ENCODE data around the gene CHAC1. TPM values are rescaled to one million over a fixed set of nuclear protein-coding genes. Genes with fewer than 3 reads are reported as not detected.

CHAC1 gene
- polyA plus RNA-seq, 1 donor from 2014 or later = 3.6 TPM

DNA sequence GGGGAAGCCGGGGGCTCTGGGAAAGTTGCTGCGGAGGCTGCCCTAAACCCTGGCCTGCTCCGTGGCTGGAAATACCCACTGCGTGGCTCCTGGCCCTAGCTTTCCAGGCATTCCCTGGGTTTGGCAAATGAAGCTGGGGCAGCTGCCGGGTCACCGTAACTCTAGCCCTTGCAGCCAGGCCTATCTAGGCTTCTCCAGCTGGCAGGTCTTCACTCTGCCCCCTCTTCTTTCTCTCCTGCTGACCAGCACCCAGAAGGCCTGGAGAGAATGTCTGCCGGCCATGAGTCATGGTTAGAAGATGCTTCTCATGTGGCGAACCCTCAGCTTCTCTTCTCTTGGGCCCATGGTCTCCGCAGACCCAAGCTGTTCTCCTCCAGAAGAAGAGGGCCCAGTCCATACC is 29.7 kb upstream of the CHAC1 start:
- no peak overlapping the region for H2AFZ ChIP-seq (ENCODE audit: low read depth, low read length)
- H3K27me3 ChIP-seq (ENCODE audit: insufficient read depth, low read depth, low read length) = peaks cover 61% of the 10 kb centered on the region
- no peak for TF ChIP-seq POLR2AphosphoS5 (IDR thresholded peaks at IDR 0.05)
- TF ChIP-seq EP300 (conservative IDR thresholded peaks at IDR 0.05; ENCODE audit: poor library complexity, severe bottlenecking) = no peak
- TF ChIP-seq, protein P1, sequence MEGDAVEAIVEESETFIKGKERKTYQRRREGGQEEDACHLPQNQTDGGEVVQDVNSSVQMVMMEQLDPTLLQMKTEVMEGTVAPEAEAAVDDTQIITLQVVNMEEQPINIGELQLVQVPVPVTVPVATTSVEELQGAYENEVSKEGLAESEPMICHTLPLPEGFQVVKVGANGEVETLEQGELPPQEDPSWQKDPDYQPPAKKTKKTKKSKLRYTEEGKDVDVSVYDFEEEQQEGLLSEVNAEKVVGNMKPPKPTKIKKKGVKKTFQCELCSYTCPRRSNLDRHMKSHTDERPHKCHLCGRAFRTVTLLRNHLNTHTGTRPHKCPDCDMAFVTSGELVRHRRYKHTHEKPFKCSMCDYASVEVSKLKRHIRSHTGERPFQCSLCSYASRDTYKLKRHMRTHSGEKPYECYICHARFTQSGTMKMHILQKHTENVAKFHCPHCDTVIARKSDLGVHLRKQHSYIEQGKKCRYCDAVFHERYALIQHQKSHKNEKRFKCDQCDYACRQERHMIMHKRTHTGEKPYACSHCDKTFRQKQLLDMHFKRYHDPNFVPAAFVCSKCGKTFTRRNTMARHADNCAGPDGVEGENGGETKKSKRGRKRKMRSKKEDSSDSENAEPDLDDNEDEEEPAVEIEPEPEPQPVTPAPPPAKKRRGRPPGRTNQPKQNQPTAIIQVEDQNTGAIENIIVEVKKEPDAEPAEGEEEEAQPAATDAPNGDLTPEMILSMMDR (IDR thresholded peaks at IDR 0.05; ENCODE audit: poor library complexity, severe bottlenecking) = no peak
- no peak for TF ChIP-seq SMC3 (conservative IDR thresholded peaks at IDR 0.05; ENCODE audit: poor library complexity)
- TF ChIP-seq, protein P2, sequence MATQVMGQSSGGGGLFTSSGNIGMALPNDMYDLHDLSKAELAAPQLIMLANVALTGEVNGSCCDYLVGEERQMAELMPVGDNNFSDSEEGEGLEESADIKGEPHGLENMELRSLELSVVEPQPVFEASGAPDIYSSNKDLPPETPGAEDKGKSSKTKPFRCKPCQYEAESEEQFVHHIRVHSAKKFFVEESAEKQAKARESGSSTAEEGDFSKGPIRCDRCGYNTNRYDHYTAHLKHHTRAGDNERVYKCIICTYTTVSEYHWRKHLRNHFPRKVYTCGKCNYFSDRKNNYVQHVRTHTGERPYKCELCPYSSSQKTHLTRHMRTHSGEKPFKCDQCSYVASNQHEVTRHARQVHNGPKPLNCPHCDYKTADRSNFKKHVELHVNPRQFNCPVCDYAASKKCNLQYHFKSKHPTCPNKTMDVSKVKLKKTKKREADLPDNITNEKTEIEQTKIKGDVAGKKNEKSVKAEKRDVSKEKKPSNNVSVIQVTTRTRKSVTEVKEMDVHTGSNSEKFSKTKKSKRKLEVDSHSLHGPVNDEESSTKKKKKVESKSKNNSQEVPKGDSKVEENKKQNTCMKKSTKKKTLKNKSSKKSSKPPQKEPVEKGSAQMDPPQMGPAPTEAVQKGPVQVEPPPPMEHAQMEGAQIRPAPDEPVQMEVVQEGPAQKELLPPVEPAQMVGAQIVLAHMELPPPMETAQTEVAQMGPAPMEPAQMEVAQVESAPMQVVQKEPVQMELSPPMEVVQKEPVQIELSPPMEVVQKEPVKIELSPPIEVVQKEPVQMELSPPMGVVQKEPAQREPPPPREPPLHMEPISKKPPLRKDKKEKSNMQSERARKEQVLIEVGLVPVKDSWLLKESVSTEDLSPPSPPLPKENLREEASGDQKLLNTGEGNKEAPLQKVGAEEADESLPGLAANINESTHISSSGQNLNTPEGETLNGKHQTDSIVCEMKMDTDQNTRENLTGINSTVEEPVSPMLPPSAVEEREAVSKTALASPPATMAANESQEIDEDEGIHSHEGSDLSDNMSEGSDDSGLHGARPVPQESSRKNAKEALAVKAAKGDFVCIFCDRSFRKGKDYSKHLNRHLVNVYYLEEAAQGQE (IDR thresholded peaks at IDR 0.05; ENCODE audit: borderline replicate concordance) = no peak
- no peak for TF ChIP-seq RAD21 (conservative IDR thresholded peaks at IDR 0.05)
- TF ChIP-seq MXI1 (conservative IDR thresholded peaks at IDR 0.05; ENCODE audit: poor library complexity, severe bottlenecking) = no peak
- no peak for TF ChIP-seq TAF1 (IDR thresholded peaks at IDR 0.05; ENCODE audit: low read depth)
- no peak for TF ChIP-seq EZH2 (IDR thresholded peaks at IDR 0.05; ENCODE audit: borderline replicate concordance, insufficient read depth, low read length, poor library complexity, severe bottlenecking)

DNA sequence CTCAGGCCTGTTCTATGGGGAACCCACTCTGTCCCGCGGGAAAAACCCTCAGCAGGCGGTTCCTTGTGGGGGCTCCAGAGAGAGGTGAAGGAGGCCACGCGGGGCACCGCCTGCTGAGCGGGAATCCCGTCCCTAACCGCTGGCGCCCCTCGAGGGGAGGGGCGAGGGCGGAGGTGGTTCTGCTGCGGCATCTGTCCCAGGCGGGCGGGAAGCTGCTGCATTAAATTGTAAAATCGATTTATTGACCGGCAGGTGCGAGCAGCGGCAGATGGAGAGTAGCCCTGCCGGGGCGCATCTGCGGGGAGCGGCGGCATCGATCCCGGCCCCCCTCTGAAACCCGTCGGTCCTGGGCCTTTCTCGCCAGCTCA is 27.8 kb upstream of the CHAC1 start:
- no peak for TF ChIP-seq SMC3 (conservative IDR thresholded peaks at IDR 0.05; ENCODE audit: poor library complexity)
- no peak for TF ChIP-seq RAD21 (conservative IDR thresholded peaks at IDR 0.05)
- TF ChIP-seq EZH2 (IDR thresholded peaks at IDR 0.05; ENCODE audit: borderline replicate concordance, insufficient read depth, low read length, poor library complexity, severe bottlenecking) = no peak
- TF ChIP-seq, protein P1 (IDR thresholded peaks at IDR 0.05; ENCODE audit: poor library complexity, severe bottlenecking) = no peak
- TF ChIP-seq, protein P2 (IDR thresholded peaks at IDR 0.05; ENCODE audit: borderline replicate concordance) = no peak
- TF ChIP-seq MXI1 (conservative IDR thresholded peaks at IDR 0.05; ENCODE audit: poor library complexity, severe bottlenecking) = no peak
- no peak for TF ChIP-seq POLR2AphosphoS5 (IDR thresholded peaks at IDR 0.05)
- Histone ChIP-seq H4K20me1 (ENCODE audit: insufficient read depth) (no peaks in the 10 kb centered on the region), H3K9me2 (ENCODE audit: insufficient read depth, low read length) (no peaks in the 10 kb centered on the region), H3F3A (ENCODE audit: insufficient read depth, low read length, poor library complexity, severe bottlenecking) (peaks cover 3% of the 10 kb centered on the region), H3K27ac (ENCODE audit: low read length) (no peak overlapping the region), H3K9me3 (ENCODE audit: low read length) (no peaks in the 10 kb centered on the region), H3K79me2 (replicated peaks; ENCODE audit: insufficient read depth, low read length) (no peaks in the 10 kb centered on the region), H3K9ac (ENCODE audit: low read length) (no peak overlapping the region), H3K27me3 (ENCODE audit: insufficient read depth, low read depth, low read length) (peaks cover 80% of the 10 kb centered on the region), H3K4me3 (ENCODE audit: low read length) (peak overlapping the region; percentile 61), H2AFZ (ENCODE audit: low read depth, low read length) (no peak overlapping the region), H3K36me3 (ENCODE audit: insufficient read depth, low read length) (no peaks in the 10 kb centered on the region), H3K4me2 (ENCODE audit: low read length) (no peak overlapping the region)

More for the DNA sequence above, 29.7 kb upstream of the CHAC1 start:
- Histone ChIP-seq H3K9ac (ENCODE audit: low read length) (no peak overlapping the region), H3K4me3 (ENCODE audit: low read length) (no peak overlapping the region), H3F3A (ENCODE audit: insufficient read depth, low read length, poor library complexity, severe bottlenecking) (no peaks in the 10 kb centered on the region), H3K27ac (ENCODE audit: low read length) (no peak overlapping the region), H3K36me3 (ENCODE audit: insufficient read depth, low read length) (no peaks in the 10 kb centered on the region), H3K9me3 (ENCODE audit: low read length) (no peaks in the 10 kb centered on the region), H3K79me2 (replicated peaks; ENCODE audit: insufficient read depth, low read length) (no peaks in the 10 kb centered on the region), H3K9me2 (ENCODE audit: insufficient read depth, low read length) (no peaks in the 10 kb centered on the region), H4K20me1 (ENCODE audit: insufficient read depth) (no peaks in the 10 kb centered on the region), H3K4me2 (ENCODE audit: low read length) (no peak overlapping the region)

Measured in neural cell (in vitro differentiated cells).